Liver (tissue), 9 donors: ENCODE measurements around the gene KLF16. TPM values are rescaled to one million over a fixed set of nuclear protein-coding genes. Genes with fewer than 3 reads are reported as not detected.
"Not testable (repeated sequence)": the region's sequence is repeated elsewhere in the genome, so short reads cannot be mapped to it uniquely, and the experiment has no call there.

Experiments used
- DNase-seq: peaks from one replicate; pipeline ENCODE4 v3.0.0-alpha.2; 2017; ENCODE audit warnings: low spot score
- H3K27ac ChIP-seq, 2 donors: one replicate each; pipeline ENCODE4 v1.7.0; 2013; ENCODE audit warnings: inconsistent platforms in 2 of 2, low read length in 2 of 2, control low read depth in 1 of 2, low read depth in 1 of 2, mild to moderate bottlenecking in 1 of 2
- H3K27me3 ChIP-seq, 4 donors: one replicate each; pipeline versions ENCODE4 v1.6.1 to v1.7.0; 2013; ENCODE audit warnings: low read length in 3 of 4, inconsistent platforms in 1 of 4, mild to moderate bottlenecking in 1 of 4, moderate library complexity in 1 of 4; ENCODE audit not compliant: control insufficient read depth in 4 of 4, insufficient read depth in 4 of 4
- H3K36me3 ChIP-seq, 4 donors: one replicate each; pipeline versions ENCODE4 v1.6.1 to v1.7.0; 2013; ENCODE audit warnings: low read length in 3 of 4, mild to moderate bottlenecking in 3 of 4, low read depth in 1 of 4, moderate library complexity in 1 of 4; ENCODE audit not compliant: control insufficient read depth in 4 of 4, insufficient read depth in 3 of 4
- H3K4me1 ChIP-seq, 4 donors: one replicate each; pipeline versions ENCODE4 v1.6.1 to v1.7.0; 2013; ENCODE audit warnings: low read length in 3 of 4, mild to moderate bottlenecking in 3 of 4, moderate library complexity in 1 of 4; ENCODE audit not compliant: control insufficient read depth in 4 of 4, insufficient read depth in 4 of 4
- H3K4me3 ChIP-seq, 3 donors: one replicate each; pipeline versions ENCODE4 v1.6.1 to v1.7.0; 2013; ENCODE audit warnings: low read length in 3 of 3, control low read depth in 1 of 3, low read depth in 1 of 3, mild to moderate bottlenecking in 1 of 3
- H3K9ac ChIP-seq, 2 donors: one replicate each; pipeline ENCODE4 v1.7.0; 2013; ENCODE audit warnings: low read length in 2 of 2, mild to moderate bottlenecking in 2 of 2, moderate library complexity in 2 of 2, control low read depth in 1 of 2, low read depth in 1 of 2
- H3K9me3 ChIP-seq, 4 donors: one replicate each; pipeline versions ENCODE4 v1.6.1 to v1.7.0; 2013; ENCODE audit warnings: low read length in 3 of 4; ENCODE audit not compliant: control insufficient read depth in 4 of 4
- CTCF ChIP-seq: fragments of 150-350 bp; IDR thresholded peaks from 2 replicates; pipeline ENCODE4 v1.5.1; 2017; ENCODE audit warnings: improper control_type of control experiment, low read depth, low read length; ENCODE audit not compliant: missing input control
- EGR1 ChIP-seq, 2 donors: IDR thresholded peaks; 2 replicates each; pipeline ENCODE4 v1.6.1; 2016 to 2018; ENCODE audit warnings: antibody characterized with exemption in 2 of 2, low read depth in 2 of 2
- FOXA1 ChIP-seq: IDR thresholded peaks from 2 replicates; pipeline ENCODE4 v1.6.1; 2016; ENCODE audit warnings: antibody characterized with exemption
- FOXA2 ChIP-seq: IDR thresholded peaks from 2 replicates; pipeline ENCODE4 v1.6.1; 2016; ENCODE audit warnings: antibody characterized with exemption
- GABPA ChIP-seq, 2 donors: IDR thresholded peaks in 1 of 2; conservative IDR thresholded peaks in 1 of 2; 2 replicates each; pipeline ENCODE4 v1.6.1; 2016; ENCODE audit warnings: antibody characterized with exemption in 2 of 2, mild to moderate bottlenecking in 1 of 2, moderate library complexity in 1 of 2
- HNF4A ChIP-seq, 2 donors: conservative IDR thresholded peaks; 2 replicates each; pipeline ENCODE4 v1.6.1; 2016; ENCODE audit warnings: antibody characterized with exemption in 2 of 2, mild to moderate bottlenecking in 2 of 2
- NR2F2 ChIP-seq: IDR thresholded peaks from 2 replicates; pipeline ENCODE4 v1.6.1; 2016; ENCODE audit warnings: antibody characterized with exemption
- REST ChIP-seq: IDR thresholded peaks from 2 replicates; pipeline ENCODE4 v1.6.1; 2016; ENCODE audit warnings: antibody characterized with exemption, mild to moderate bottlenecking
- YY1 ChIP-seq: IDR thresholded peaks from 2 replicates; pipeline ENCODE4 v1.6.1; 2016; ENCODE audit warnings: antibody characterized with exemption, mild to moderate bottlenecking
- WGBS: extraction: QIAGEN DNeasy Blood & Tissue Kit; methylation state at CpG from one replicate; pipeline ENCODE4 v1.1.7; 2013; 5-methylcytosine and 5-hydroxymethylcytosine counted together
- polyA plus RNA-seq, 2 donors: library from polyadenylated mRNA; stranded (reverse) in 1 of 2; unstranded in 1 of 2; fragments of 200-250 nt in 1 of 2; fragments of >200 nt in 1 of 2; fragmentation: Nextera tagmentation in 1 of 2; extraction: Ambion mirVana in 1 of 2; gene quantifications; one replicate each; pipeline versions ENCODE4 v1.2.1 to v1.2.3, GENCODE V29; 2013 to 2015
- total RNA-seq, 2 donors: library from RNA; depleted of rRNA; stranded (reverse); fragments of >200 nt; gene quantifications; one replicate each; pipeline ENCODE4 v1.2.3, GENCODE V29; 2014
- TF ChIP-seq, protein P1 (sequence below): IDR thresholded peaks from 2 replicates; pipeline ENCODE4 v1.6.1; 2016; ENCODE audit warnings: antibody characterized with exemption
- donor health status: healthy.
- donor health status: healthy.
- donor health status: healthy.
- donor health status: healthy.
- donor health status: healthy.

The KLF16 gene
- total and polyA plus RNA-seq, 4 donors, result 1.2 to 14.8 (median 6.0) TPM

GRCh38 chr19:1879982-1880381, 16.6 kb upstream of the KLF16 start:
- H3K4me1 ChIP-seq, result peaks cover 7 to 46% (median 29%) of the 10 kb centered on the region in 4 donors

GRCh38 chr19:1878583-1878982, 15.2 kb upstream of the KLF16 start:
- H3K9ac ChIP-seq, H3K4me3 ChIP-seq, H3K9me3 ChIP-seq, H3K36me3 ChIP-seq, H3K27ac ChIP-seq, H3K27me3 ChIP-seq, DNase-seq: not testable (repeated sequence)
- peaks cover 9 to 45% (median 29%) of the 10 kb centered on the region in 4 donors for H3K4me1 ChIP-seq
- WGBS, result 85% methylated on average over 8 of the region's 8 CpGs

More at GRCh38 chr19:1879982-1880381, 16.6 kb upstream of the KLF16 start:
- H3K27ac ChIP-seq, DNase-seq, H3K4me3 ChIP-seq, H3K36me3 ChIP-seq, H3K9ac ChIP-seq, H3K9me3 ChIP-seq, H3K27me3 ChIP-seq: not testable (repeated sequence)
- 89% methylated on average over 17 of the region's 17 CpGs for WGBS

- H3K4me3 ChIP-seq, H3K27ac ChIP-seq, H3K9me3 ChIP-seq, H3K27me3 ChIP-seq, H3K9ac ChIP-seq, DNase-seq, H3K36me3 ChIP-seq: not testable (repeated sequence)
- WGBS, result 62% methylated on average over 40 of the region's 47 CpGs
- peaks cover 21 to 45% (median 30%) of the 10 kb centered on the region in 4 donors for H3K4me1 ChIP-seq
These were observed 13.9 kb upstream of the KLF16 start for GRCh38 chr19:1877280-1877660.

DNA sequence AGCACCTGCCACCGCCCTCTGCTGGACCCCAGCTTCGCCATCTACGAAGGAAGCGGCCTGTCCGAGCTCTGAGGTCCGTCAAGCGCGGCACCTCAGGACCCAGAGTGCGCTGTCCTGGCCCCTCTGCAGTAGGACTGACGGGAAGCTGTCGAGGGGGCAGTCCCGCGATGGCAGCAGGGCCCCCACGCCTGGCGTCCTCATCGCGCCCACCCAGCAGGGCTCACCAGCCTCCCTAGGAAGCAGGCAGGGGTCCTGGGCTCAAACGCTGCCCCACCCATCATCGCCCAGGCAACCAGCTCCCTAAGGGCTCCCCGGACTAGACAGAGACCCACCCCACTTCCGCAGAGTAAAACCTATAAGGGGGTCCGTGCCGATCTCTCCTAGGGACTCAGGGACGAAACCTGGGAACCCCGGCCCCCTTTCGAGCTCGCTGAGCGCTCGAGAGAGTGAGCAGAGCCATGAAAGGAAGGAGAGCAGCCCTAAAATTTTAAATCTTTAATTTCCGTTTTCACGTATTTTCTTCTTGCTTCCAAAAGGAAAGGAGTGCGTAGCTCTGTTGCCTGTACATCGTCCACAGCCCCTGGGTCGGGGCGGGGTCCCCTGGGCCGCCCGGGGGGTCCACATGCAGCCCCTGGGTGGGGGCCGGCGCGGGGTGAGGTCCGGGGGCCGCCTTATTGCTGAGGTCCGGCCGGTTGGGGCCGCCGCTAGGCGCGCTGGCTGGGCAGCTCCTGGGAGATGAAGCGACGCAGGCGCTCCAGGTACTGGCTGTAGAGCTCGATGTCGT, 13.3 kb upstream of the KLF16 start:
- not testable (repeated sequence) for H3K9me3 ChIP-seq, H3K27me3 ChIP-seq, DNase-seq, H3K36me3 ChIP-seq
- Histone ChIP-seq H3K27ac (peak overlapping the region; percentile 84 to 95), H3K9ac (peak overlapping the region; percentile 0 to 62), H3K4me3 (peak overlapping the region; percentile 8 to 88 (median 53)), H3K4me1 (peaks cover 24 to 49% (median 30%) of the 10 kb centered on the region in 4 donors)
- WGBS, result 28% methylated on average over 44 of the region's 53 CpGs

- 1% methylated on average over 87 of the region's 87 CpGs for WGBS
- Histone ChIP-seq H3K9ac (peak overlapping the region; percentile 43 to 70), H3K4me1 (peaks cover 30 to 55% (median 37%) of the 10 kb centered on the region in 4 donors), H3K36me3 (peaks cover 0 to 4% (median 2%) of the 10 kb centered on the region in 4 donors), H3K9me3 (no peaks in the 10 kb centered on the region), H3K27ac (peak overlapping the region; percentile 84 to 95), H3K27me3 (no peaks in the 10 kb centered on the region), H3K4me3 (peak overlapping the region; percentile 78 to 95 (median 88))
- peak; percentile 90 for DNase-seq
- TF ChIP-seq NR2F2, result no peak
- TF ChIP-seq GABPA (IDR thresholded peaks at IDR 0.05 in 1 of 2, conservative IDR thresholded peaks at IDR 0.05 in 1 of 2), result peak; percentile 66 to 93
- TF ChIP-seq FOXA2, result no peak
- TF ChIP-seq, protein P1, sequence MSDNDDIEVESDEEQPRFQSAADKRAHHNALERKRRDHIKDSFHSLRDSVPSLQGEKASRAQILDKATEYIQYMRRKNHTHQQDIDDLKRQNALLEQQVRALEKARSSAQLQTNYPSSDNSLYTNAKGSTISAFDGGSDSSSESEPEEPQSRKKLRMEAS, result peak; percentile 77
- no peak for TF ChIP-seq CTCF
- peak in 1 of 2 donors; percentile 17 for TF ChIP-seq HNF4A (conservative IDR thresholded peaks at IDR 0.05)
- TF ChIP-seq YY1, result peak; percentile 30
- TF ChIP-seq REST, result peak; percentile 63
- TF ChIP-seq EGR1 (IDR thresholded peaks at IDR 0.05; ENCODE audit: low read depth in 2 of 2), result peak in 1 of 2 donors; percentile 80
- TF ChIP-seq FOXA1, result no peak
These were observed 12.5 kb upstream of the KLF16 start for GRCh38 chr19:1875646-1876495.
